CD4-positive, alpha-beta T cell treated with Interleukin-4 for 4 hours (primary cell): ENCODE data around the gene CENPW.

ENCODE experiments used
- DNase-seq: peaks from one replicate; pipeline ENCODE4 v3.0.0-alpha.2; 2020

CENPW gene

GRCh38 chr6:126339796-126340609 lies at the start of gene CENPW:
Gene CENPW (plus strand): TSS chr6:126340115. CDS start chr6:126340274, 159 bp downstream.
- DNase-seq = peak; percentile 86

GRCh38 chr6:126293891-126294524 lies 45.9 kb upstream of the CENPW start:
- DNase-seq = no peak

- no peak for DNase-seq
Observed at GRCh38 chr6:126300126-126300525, 39.8 kb upstream of the CENPW start.

GRCh38 chr6:126300735-126301134 lies 39.2 kb upstream of the CENPW start:
- DNase-seq = no peak

- no peak for DNase-seq
Observed at GRCh38 chr6:126302191-126302590, 37.7 kb upstream of the CENPW start.

- no peak for DNase-seq
Observed at GRCh38 chr6:126307849-126308248, 32.1 kb upstream of the CENPW start.

- DNase-seq = no peak
Observed at GRCh38 chr6:126308362-126308761, 31.6 kb upstream of the CENPW start.

- DNase-seq = no peak
Observed at GRCh38 chr6:126312013-126312665, 27.8 kb upstream of the CENPW start.

GRCh38 chr6:126313941-126314340 lies 26.0 kb upstream of the CENPW start:
- no peak for DNase-seq

- DNase-seq = no peak
Observed at GRCh38 chr6:126318797-126319196, 21.1 kb upstream of the CENPW start.

GRCh38 chr6:126333729-126334128 lies 6.2 kb upstream of the CENPW start:
- no peak for DNase-seq

GRCh38 chr6:126335210-126335609 lies 4.7 kb upstream of the CENPW start:
- no peak for DNase-seq

- DNase-seq = no peak
Observed at GRCh38 chr6:126337323-126337722, 2.6 kb upstream of the CENPW start.

- DNase-seq = no peak
Observed at GRCh38 chr6:126341126-126341525, 1.2 kb downstream of the CENPW start.

GRCh38 chr6:126344181-126344580 lies 4.3 kb downstream of the CENPW start:
- no peak for DNase-seq

GRCh38 chr6:126351960-126352359 lies 12.0 kb downstream of the CENPW start:
- DNase-seq = no peak

GRCh38 chr6:126352514-126352913 lies 12.6 kb downstream of the CENPW start:
- DNase-seq = no peak

GRCh38 chr6:126356526-126356925 lies 16.6 kb downstream of the CENPW start:
- DNase-seq = no peak

- no peak for DNase-seq
Observed at GRCh38 chr6:126359936-126360537, 20.1 kb downstream of the CENPW start.

GRCh38 chr6:126361832-126362440 lies 22.0 kb downstream of the CENPW start:
- DNase-seq = no peak

- no peak for DNase-seq
Observed at GRCh38 chr6:126367849-126368248, 27.9 kb downstream of the CENPW start.

GRCh38 chr6:126372626-126373025 lies 32.7 kb downstream of the CENPW start:
- DNase-seq = no peak

- no peak for DNase-seq
Observed at GRCh38 chr6:126373344-126373743, 33.4 kb downstream of the CENPW start.
